ENCODE results near the gene KRTAP10-11.
"Not testable (repeated sequence)": the region's sequence is repeated elsewhere in the genome, so short reads cannot be mapped to it uniquely, and the experiment has no call there.

DNA sequence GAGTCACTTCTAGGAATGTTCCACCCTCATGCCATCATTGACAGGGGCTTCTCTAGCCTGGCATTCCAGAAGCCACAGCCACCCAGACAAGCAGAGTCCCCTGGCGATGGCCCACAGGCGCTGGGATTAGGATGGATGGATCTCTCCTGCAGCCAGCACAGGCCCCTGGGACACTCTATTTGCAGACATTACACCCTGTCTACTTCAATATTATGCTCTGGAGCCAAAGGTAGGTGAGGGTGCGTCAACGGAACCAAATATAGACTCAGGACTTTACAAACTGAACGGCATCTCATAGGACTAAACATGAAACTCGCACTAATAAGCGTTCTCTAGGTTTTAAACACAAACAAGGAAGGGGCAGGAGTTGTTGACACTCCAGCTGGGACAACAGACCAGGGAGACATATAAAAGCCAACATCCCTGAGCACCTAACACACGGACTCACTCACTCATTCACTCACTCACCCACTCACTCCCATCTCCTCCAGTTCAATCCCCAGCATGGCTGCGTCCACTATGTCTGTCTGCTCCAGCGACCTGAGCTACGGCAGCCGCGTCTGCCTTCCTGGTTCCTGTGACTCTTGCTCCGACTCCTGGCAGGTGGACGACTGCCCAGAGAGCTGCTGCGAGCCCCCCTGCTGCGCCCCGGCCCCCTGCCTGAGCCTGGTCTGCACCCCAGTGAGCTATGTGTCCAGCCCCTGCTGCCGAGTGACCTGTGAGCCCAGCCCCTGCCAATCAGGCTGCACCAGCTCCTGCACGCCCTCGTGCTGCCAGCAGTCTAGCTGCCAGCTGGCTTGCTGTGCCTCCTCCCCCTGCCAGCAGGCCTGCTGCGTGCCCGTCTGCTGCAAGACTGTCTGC is 45.9 kb upstream of the KRTAP10-11 start, which contains the start of gene KRTAP10-7:
- TF ChIP-seq, protein P1, sequence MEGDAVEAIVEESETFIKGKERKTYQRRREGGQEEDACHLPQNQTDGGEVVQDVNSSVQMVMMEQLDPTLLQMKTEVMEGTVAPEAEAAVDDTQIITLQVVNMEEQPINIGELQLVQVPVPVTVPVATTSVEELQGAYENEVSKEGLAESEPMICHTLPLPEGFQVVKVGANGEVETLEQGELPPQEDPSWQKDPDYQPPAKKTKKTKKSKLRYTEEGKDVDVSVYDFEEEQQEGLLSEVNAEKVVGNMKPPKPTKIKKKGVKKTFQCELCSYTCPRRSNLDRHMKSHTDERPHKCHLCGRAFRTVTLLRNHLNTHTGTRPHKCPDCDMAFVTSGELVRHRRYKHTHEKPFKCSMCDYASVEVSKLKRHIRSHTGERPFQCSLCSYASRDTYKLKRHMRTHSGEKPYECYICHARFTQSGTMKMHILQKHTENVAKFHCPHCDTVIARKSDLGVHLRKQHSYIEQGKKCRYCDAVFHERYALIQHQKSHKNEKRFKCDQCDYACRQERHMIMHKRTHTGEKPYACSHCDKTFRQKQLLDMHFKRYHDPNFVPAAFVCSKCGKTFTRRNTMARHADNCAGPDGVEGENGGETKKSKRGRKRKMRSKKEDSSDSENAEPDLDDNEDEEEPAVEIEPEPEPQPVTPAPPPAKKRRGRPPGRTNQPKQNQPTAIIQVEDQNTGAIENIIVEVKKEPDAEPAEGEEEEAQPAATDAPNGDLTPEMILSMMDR (IDR thresholded peaks at IDR 0.05; ENCODE audit: low read length) = not testable (repeated sequence)
- not testable (repeated sequence) for TF ChIP-seq EZH2 (IDR thresholded peaks at IDR 0.05; ENCODE audit: borderline replicate concordance, low read length)

All from OCI-LY1 (cell line).